ENCODE measurements around the gene PCBP2.
"Not testable (repeated sequence)": the region's sequence is repeated elsewhere in the genome, so short reads cannot be mapped to it uniquely, and the experiment has no call there.

Gene PCBP2

GRCh38 chr12:53474077-53474476 lies 22.2 kb downstream of the PCBP2 start:
- no peak for DNase-seq

- no peak for DNase-seq
Measured at GRCh38 chr12:53474819-53475218, 22.9 kb downstream of the PCBP2 start.

- no peak for DNase-seq
Measured at GRCh38 chr12:53476769-53477209, 24.9 kb downstream of the PCBP2 start.

- no peak for DNase-seq
Measured at GRCh38 chr12:53478865-53479264, 27.0 kb downstream of the PCBP2 start.

- no peak for DNase-seq
Measured at GRCh38 chr12:53479331-53479730, 27.4 kb downstream of the PCBP2 start.

- DNase-seq: no peak
Measured at GRCh38 chr12:53480491-53481442, 28.9 kb downstream of the PCBP2 start.

- not testable (repeated sequence) for DNase-seq
Measured at GRCh38 chr12:53481458-53481857, 29.6 kb downstream of the PCBP2 start.

- no peak for DNase-seq
Measured at GRCh38 chr12:53481939-53482586, 30.2 kb downstream of the PCBP2 start.

GRCh38 chr12:53482626-53483168 lies 30.8 kb downstream of the PCBP2 start:
- DNase-seq: no peak

GRCh38 chr12:53483225-53483978 lies 31.5 kb downstream of the PCBP2 start:
- DNase-seq: no peak

GRCh38 chr12:53483979-53484377 lies 32.1 kb downstream of the PCBP2 start:
- DNase-seq: no peak

GRCh38 chr12:53484686-53485575 lies 33.0 kb downstream of the PCBP2 start:
- DNase-seq: no peak

GRCh38 chr12:53485955-53486735 lies 34.2 kb downstream of the PCBP2 start:
- DNase-seq: no peak

GRCh38 chr12:53486736-53487487 lies 35.0 kb downstream of the PCBP2 start:
- no peak for DNase-seq

GRCh38 chr12:53489242-53489864 lies 37.5 kb downstream of the PCBP2 start:
- no peak for DNase-seq

- no peak for DNase-seq
Measured at GRCh38 chr12:53492188-53492587, 40.3 kb downstream of the PCBP2 start.

GRCh38 chr12:53492830-53493609 lies 41.1 kb downstream of the PCBP2 start:
- peak; percentile 80 for DNase-seq

GRCh38 chr12:53493610-53494391 lies 41.9 kb downstream of the PCBP2 start:
- no peak for DNase-seq
